ENCODE measurements around the gene ACIN1.

Gene ACIN1

DNA sequence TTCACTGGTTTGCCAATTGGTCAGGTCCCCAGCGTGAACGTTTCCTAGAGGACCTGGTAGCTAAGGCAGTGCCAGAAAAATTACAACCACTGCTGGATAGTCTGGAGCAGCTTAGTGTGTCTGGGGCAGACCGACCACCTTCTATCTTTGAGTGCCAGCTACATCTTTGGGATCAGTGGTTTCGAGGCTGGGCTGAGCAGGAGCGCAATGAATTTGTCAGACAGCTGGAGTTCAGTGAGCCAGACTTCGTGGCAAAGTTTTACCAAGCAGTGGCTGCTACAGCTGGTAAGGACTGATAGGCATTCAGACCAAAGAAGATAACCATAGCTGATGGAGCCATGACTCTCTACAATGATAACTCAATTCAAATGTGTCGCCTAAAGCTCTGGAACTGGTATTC, 2.9 kb upstream of the ACIN1 start:
- TF ChIP-seq, protein P1, sequence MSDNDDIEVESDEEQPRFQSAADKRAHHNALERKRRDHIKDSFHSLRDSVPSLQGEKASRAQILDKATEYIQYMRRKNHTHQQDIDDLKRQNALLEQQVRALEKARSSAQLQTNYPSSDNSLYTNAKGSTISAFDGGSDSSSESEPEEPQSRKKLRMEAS (IDR thresholded peaks at IDR 0.05), result no peak
- TF ChIP-seq ZBTB7A (IDR thresholded peaks at IDR 0.05; ENCODE audit: low read depth), result no peak
- TF ChIP-seq, protein P2, sequence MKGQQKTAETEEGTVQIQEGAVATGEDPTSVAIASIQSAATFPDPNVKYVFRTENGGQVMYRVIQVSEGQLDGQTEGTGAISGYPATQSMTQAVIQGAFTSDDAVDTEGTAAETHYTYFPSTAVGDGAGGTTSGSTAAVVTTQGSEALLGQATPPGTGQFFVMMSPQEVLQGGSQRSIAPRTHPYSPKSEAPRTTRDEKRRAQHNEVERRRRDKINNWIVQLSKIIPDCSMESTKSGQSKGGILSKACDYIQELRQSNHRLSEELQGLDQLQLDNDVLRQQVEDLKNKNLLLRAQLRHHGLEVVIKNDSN (IDR thresholded peaks at IDR 0.05), result no peak
- TF ChIP-seq RAD21 (IDR thresholded peaks at IDR 0.05; ENCODE audit: low read depth), result no peak
- no peak for TF ChIP-seq FOXM1 (IDR thresholded peaks at IDR 0.05; ENCODE audit: borderline replicate concordance, low read depth)
- no peak for TF ChIP-seq EP300 (IDR thresholded peaks at IDR 0.05; ENCODE audit: borderline replicate concordance)
- no peak for TF ChIP-seq EGR1 (IDR thresholded peaks at IDR 0.05)
- no peak for TF ChIP-seq NFIC (IDR thresholded peaks at IDR 0.05)
- no peak for TF ChIP-seq TCF12 (IDR thresholded peaks at IDR 0.05; ENCODE audit: low read depth)
- no peak for TF ChIP-seq YY1 (IDR thresholded peaks at IDR 0.05; ENCODE audit: low read depth)
- TF ChIP-seq, protein P3, sequence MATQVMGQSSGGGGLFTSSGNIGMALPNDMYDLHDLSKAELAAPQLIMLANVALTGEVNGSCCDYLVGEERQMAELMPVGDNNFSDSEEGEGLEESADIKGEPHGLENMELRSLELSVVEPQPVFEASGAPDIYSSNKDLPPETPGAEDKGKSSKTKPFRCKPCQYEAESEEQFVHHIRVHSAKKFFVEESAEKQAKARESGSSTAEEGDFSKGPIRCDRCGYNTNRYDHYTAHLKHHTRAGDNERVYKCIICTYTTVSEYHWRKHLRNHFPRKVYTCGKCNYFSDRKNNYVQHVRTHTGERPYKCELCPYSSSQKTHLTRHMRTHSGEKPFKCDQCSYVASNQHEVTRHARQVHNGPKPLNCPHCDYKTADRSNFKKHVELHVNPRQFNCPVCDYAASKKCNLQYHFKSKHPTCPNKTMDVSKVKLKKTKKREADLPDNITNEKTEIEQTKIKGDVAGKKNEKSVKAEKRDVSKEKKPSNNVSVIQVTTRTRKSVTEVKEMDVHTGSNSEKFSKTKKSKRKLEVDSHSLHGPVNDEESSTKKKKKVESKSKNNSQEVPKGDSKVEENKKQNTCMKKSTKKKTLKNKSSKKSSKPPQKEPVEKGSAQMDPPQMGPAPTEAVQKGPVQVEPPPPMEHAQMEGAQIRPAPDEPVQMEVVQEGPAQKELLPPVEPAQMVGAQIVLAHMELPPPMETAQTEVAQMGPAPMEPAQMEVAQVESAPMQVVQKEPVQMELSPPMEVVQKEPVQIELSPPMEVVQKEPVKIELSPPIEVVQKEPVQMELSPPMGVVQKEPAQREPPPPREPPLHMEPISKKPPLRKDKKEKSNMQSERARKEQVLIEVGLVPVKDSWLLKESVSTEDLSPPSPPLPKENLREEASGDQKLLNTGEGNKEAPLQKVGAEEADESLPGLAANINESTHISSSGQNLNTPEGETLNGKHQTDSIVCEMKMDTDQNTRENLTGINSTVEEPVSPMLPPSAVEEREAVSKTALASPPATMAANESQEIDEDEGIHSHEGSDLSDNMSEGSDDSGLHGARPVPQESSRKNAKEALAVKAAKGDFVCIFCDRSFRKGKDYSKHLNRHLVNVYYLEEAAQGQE (IDR thresholded peaks at IDR 0.05; ENCODE audit: low read depth), result no peak
- TF ChIP-seq TEAD4 (IDR thresholded peaks at IDR 0.05), result no peak
- no peak for TF ChIP-seq CEBPB (IDR thresholded peaks at IDR 0.05)
- no peak for TF ChIP-seq CREB1 (IDR thresholded peaks at IDR 0.05; ENCODE audit: low read depth)
- TF ChIP-seq TAF1 (IDR thresholded peaks at IDR 0.05; ENCODE audit: low read depth), result no peak

DNA sequence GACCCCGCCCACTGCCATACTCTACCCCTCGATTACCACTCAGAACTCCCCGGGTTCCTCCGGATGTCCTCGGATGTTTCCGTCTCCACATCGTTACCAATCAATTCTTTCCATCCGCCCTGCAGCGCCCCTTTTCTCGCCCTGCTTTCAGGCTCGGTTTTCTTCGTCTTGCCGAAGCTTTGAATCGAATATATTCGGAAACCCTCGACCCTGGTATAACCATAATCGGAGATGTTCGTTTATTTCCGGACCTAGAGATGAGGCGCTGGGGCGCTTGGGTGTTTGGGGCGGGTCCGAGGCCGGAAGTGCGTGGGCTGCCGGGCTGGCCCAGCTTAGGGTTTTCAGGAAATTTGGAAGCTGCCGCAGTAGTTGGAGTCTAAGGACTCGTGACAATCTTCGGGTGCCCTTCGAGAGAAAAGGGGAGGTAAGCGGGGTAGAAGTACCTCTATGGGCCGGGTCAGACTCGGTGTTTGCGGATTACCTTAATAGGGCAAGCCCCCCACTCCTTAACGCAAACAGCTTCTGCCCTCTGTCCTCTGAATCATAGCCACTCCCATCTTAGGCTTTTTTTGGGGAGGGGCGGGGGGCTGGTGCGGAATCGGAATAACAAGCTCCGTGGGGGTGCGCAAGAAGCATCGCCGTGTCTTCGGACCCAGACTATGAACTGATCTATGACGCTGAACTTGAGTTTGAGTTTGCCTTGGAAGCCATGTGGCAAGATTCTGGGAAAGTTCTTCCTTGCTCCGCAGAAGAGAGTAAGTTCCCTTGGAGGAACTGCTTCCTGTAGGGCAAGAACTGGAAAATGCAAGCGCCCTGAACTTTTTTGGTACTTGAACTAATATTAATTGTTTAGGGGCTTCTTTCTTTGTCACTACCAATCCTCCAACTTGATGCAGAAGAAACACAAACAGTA, 516 bp upstream of the ACIN1 start, which contains the start of gene C14orf119:
TSS of gene C14orf119 (plus strand) at position 310 of the 913 bp plus-strand sequence. CDS start 2,154 bp downstream, outside the sequence.
- TF ChIP-seq, protein P2 (IDR thresholded peaks at IDR 0.05), result no peak
- TF ChIP-seq ZBTB7A (IDR thresholded peaks at IDR 0.05; ENCODE audit: low read depth) (peak; percentile 82), RAD21 (IDR thresholded peaks at IDR 0.05; ENCODE audit: low read depth) (no peak), CREB1 (IDR thresholded peaks at IDR 0.05; ENCODE audit: low read depth) (0 out of 2 replicates have a peak, but pooled peaks have one; percentile 10), EGR1 (IDR thresholded peaks at IDR 0.05) (peak; percentile 91), TAF1 (IDR thresholded peaks at IDR 0.05; ENCODE audit: low read depth) (peak; percentile 43)
- TF ChIP-seq, protein P1 (IDR thresholded peaks at IDR 0.05), result peak; percentile 65

GRCh38 chr14:23093991-23094665, 808 bp downstream of the ACIN1 start:
- TF ChIP-seq ZBTB7A (IDR thresholded peaks at IDR 0.05; ENCODE audit: low read depth) (no peak), RAD21 (IDR thresholded peaks at IDR 0.05; ENCODE audit: low read depth) (no peak), TCF12 (IDR thresholded peaks at IDR 0.05; ENCODE audit: low read depth) (no peak), YY1 (IDR thresholded peaks at IDR 0.05; ENCODE audit: low read depth) (no peak), FOXM1 (IDR thresholded peaks at IDR 0.05; ENCODE audit: borderline replicate concordance, low read depth) (no peak), CREB1 (IDR thresholded peaks at IDR 0.05; ENCODE audit: low read depth) (no peak), NFIC (IDR thresholded peaks at IDR 0.05) (no peak), EP300 (IDR thresholded peaks at IDR 0.05; ENCODE audit: borderline replicate concordance) (no peak), EGR1 (IDR thresholded peaks at IDR 0.05) (no peak), TAF1 (IDR thresholded peaks at IDR 0.05; ENCODE audit: low read depth) (no peak), TEAD4 (IDR thresholded peaks at IDR 0.05) (no peak), CEBPB (IDR thresholded peaks at IDR 0.05) (no peak)
- TF ChIP-seq, protein P3 (IDR thresholded peaks at IDR 0.05; ENCODE audit: low read depth), result no peak
- TF ChIP-seq, protein P1 (IDR thresholded peaks at IDR 0.05), result no peak

DNA sequence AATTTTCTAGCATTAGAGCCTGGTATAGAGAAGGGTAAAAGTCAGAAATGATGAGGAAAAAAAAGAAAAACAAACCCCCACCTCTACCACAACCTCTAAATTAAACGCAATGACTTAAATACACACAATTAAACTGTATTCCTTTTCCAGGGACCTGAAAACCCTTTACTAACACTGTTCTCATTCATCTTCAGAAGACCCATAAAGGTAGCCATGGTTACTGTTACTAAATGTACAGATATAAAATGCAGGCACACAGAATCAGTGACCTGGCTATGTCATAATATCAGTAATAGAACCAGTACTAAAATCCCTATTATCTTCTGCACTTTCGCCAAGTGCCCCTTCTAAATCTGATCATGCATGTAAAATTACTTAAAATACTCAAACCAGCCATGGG, 1.4 kb downstream of the ACIN1 start:
- no peak for TF ChIP-seq EP300 (IDR thresholded peaks at IDR 0.05; ENCODE audit: borderline replicate concordance)
- no peak for TF ChIP-seq ZBTB7A (IDR thresholded peaks at IDR 0.05; ENCODE audit: low read depth)
- no peak for TF ChIP-seq TEAD4 (IDR thresholded peaks at IDR 0.05)
- no peak for TF ChIP-seq EGR1 (IDR thresholded peaks at IDR 0.05)
- TF ChIP-seq, protein P2 (IDR thresholded peaks at IDR 0.05), result no peak
- TF ChIP-seq, protein P3 (IDR thresholded peaks at IDR 0.05; ENCODE audit: low read depth), result no peak
- no peak for TF ChIP-seq YY1 (IDR thresholded peaks at IDR 0.05; ENCODE audit: low read depth)
- TF ChIP-seq TAF1 (IDR thresholded peaks at IDR 0.05; ENCODE audit: low read depth), result no peak
- no peak for TF ChIP-seq RAD21 (IDR thresholded peaks at IDR 0.05; ENCODE audit: low read depth)
- no peak for TF ChIP-seq NFIC (IDR thresholded peaks at IDR 0.05)
- no peak for TF ChIP-seq TCF12 (IDR thresholded peaks at IDR 0.05; ENCODE audit: low read depth)
- TF ChIP-seq FOXM1 (IDR thresholded peaks at IDR 0.05; ENCODE audit: borderline replicate concordance, low read depth), result no peak
- TF ChIP-seq CEBPB (IDR thresholded peaks at IDR 0.05), result no peak
- no peak for TF ChIP-seq CREB1 (IDR thresholded peaks at IDR 0.05; ENCODE audit: low read depth)
- TF ChIP-seq, protein P1 (IDR thresholded peaks at IDR 0.05), result no peak

All from Ishikawa (cell line).